HG03060 (cell line): Measurements from ENCODE around the gene SLC27A6.
"Not testable (repeated sequence)": the region's sequence is repeated elsewhere in the genome, so short reads cannot be mapped to it uniquely, and the experiment has no call there.

Source experiments
- ATAC-seq: cut with Tn5 transposase; IDR thresholded peaks from one replicate; pipeline ENCODE4 v1.9.1; 2021; ENCODE audit warnings: low read depth, moderate number of reproducible peaks; ENCODE audit not compliant: unreplicated experiment

Gene SLC27A6, protein sequence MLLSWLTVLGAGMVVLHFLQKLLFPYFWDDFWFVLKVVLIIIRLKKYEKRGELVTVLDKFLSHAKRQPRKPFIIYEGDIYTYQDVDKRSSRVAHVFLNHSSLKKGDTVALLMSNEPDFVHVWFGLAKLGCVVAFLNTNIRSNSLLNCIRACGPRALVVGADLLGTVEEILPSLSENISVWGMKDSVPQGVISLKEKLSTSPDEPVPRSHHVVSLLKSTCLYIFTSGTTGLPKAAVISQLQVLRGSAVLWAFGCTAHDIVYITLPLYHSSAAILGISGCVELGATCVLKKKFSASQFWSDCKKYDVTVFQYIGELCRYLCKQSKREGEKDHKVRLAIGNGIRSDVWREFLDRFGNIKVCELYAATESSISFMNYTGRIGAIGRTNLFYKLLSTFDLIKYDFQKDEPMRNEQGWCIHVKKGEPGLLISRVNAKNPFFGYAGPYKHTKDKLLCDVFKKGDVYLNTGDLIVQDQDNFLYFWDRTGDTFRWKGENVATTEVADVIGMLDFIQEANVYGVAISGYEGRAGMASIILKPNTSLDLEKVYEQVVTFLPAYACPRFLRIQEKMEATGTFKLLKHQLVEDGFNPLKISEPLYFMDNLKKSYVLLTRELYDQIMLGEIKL

DNA sequence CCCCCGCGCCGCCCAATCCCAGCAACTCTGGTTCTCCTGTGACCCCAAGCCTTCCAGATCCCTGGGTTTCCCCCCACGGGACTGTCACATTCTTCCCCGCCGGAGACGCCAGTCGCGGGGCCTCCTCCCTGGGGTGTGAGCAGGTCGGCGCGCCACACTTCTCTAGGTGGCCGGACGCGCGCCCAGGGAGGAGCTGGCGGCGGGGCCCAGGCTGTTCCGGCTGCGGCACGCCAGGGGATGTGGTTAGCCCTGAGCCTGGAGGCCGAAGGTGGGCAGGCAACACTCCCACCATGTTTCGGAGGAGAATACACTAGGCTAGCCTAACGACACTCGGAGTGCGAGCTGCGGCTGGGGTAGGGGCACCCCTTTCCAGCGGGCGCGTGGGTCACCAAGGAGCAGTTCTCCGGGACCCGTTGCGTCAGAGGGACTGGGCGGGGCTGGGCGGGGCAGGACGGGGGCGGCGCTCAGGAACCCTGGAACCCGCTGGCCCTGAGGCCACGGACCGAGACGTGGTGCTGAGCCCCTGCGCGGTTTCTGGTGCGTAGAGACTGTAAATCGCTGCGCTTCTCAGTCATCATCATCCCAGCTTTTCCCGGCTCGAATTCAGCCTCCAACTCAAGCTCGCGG, at the start of gene SLC27A6:
TSS of gene SLC27A6 (plus strand) at position 478 of the 627 bp plus-strand sequence. CDS start 650 bp downstream, outside the sequence.
- no peak for ATAC-seq

DNA sequence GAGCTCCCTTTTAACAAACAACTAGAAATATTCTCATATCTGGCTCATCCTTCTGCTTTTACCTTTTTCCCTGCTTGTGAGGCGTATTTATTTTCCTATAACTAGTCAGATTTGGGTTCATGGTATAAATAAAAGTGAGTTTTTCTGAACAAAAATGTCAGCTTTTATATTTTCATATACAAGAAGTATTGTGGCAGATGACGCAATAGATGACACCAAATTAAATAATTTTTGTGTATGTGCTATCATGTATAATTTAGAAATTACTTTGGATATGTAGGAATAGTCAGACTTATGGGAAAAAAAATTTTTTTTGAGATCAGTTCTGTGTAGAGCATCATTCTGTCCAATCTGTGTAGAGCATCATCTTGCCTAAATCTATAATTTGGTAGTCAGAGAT, 45.7 kb upstream of the SLC27A6 start:
- ATAC-seq = no peak

DNA sequence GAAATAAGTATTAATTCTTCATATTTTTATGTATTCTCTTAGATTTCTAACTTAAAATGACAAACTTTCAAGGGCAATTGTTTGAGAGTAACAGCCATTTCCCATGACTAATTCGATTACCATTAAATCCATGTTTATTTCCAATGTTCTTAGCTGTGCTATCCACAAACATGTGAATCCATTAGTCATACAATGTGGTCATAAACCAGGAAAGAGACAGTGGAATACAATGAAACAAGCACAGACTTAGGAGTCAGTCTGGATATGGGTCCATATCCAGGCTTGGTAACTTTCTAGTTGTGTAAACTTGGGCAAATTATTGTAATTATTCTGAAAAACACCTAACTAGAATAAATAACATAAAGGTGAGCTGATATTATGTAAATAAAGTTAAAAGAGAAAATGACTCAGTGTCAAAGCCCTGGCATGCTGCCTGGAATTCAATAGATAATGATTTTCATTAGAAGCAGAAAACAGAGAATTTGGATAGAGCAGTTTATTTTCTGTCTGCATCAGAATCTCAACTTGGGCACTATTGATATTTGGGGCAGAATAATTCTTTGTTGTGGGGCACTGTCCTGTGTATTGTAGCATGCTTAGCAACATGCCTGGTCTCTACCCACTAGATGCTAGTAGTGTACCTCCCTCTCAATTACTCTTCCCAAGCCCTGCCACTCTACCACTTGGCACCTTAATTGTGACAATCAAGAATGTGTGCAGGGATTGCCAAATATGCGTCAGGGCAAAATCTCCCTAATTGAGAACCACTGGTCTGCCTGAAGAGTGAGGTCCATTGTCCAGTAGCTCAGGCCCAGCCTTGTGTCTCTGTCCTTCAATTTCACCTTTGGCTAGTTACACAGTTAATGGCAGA, 44.7 kb upstream of the SLC27A6 start:
- ATAC-seq = no peak

DNA sequence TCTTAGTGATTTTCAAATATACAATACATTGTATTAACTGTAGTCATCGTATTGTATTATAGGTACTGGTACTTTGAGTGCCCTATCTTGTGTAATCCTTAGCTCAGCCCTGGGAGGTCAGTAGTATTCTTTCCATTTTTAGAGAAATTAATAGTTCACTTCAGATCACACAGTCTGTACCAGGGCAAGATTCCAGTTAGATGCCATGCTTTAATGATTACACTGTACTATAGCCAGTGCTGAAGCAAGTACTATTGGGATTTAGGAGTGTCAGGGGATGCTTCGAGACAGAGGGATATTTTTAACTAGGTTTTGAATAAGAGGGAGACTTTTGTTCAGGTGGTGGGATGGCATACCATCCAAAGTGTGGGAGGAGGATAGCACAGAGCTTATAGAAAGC, 41.0 kb upstream of the SLC27A6 start:
- no peak for ATAC-seq

DNA sequence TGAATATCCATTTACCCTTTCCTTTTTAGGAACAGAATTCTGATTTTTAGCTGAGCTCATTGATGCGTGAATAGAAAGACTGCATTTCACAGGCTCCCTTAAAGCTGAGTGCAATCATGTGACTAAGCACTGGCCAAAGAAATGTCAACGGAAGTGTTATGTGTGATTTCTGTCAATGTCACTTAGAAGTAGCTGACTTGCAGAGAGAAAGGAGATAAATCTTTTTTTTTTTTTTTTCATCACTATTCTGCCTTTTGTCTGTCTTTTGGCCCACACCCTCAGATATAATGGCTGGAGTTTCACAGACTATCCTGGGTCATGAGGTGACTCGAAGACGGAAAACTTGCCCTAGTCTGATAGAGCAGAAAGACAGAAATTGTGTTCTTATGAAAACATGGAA, 39.3 kb upstream of the SLC27A6 start:
- ATAC-seq = no peak

DNA sequence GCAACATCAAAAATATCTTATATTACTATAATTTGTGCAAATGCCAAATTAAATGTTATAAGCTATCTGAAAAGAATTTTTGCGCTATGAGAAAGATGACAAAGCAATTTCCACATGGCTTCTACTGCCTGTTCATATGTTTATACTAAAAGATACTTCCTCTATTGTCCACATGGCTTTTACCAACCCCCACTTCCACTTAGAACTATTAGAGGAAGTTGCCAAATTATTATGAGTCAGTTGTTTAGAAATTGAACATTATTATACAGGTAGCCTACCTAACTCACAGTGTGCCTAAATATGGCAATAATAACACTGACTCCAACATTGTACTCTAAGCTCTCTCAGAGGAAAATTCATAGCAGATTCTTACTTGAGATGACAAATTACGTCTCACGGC, 37.6 kb upstream of the SLC27A6 start:
- no peak for ATAC-seq

DNA sequence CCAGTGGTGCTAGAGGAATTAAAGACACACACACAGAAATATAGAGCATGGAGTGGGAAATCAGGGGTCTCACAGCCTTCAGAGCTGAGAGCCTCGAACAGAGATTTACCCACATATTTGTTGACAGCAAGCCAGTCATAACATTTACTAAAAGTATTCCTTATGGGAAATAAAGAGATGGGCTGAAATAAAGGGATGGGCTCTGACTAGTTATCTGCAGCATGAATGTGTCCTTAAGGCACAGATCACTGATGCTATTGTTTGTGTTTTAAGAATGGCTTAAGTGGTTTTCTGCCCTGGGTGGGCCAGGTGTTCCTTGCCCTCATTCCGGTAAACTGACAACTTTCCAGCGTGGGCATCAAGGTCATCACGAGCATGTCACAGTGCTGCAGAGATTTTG, 33.1 kb upstream of the SLC27A6 start:
- not testable (repeated sequence) for ATAC-seq

DNA sequence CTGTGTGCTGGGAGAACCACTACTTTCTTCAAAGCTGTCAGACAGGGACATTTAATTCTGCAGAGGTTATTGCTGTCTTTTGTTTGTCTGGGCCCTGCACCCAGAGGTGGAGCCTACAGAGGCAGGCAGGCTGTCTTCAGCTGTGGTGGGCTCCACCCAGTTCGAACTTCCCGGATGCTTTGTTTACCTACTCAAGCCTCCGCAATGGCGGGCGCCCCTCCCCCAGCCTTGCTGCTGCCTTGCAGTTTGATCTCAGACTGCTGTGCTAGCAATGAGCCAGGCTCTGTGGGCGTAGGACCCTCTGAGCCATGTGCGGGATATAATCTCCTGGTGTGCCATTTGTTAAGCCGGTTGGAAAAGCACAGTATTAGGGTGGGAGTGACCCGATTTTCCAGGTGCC, 22.2 kb upstream of the SLC27A6 start:
- ATAC-seq = not testable (repeated sequence)

DNA sequence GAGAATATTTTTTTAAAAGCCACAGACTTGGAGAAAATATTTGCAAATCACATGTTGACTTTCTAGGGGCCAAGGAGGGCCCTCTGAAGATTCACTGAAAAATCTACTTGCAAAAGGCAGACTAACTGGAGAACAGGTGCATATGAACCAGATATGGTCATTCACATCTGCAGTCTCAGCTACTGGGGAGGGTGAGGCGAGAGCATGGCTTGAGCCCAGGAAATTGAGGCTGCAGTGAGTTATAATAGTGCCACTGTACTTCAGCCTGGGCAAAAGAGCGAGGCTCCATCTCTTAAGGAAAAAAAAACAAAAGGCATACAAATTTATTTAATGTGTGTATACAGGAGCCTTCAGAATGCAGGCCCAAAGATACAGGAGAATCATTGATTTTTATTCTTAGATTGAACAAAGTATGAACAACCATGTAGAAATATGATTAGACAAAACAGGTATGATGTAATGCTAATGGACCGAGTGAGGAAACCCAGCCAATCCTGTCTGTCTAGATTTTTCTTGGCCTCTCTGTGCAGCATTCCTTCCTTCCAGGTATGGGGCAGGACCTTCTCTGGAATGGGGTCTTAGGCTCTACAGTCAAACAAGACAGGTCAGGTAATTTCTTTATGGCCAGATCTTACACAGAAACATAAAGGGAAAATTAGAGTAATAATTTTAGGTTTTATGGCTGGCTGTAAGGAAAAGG, 15.3 kb upstream of the SLC27A6 start:
- ATAC-seq = no peak

DNA sequence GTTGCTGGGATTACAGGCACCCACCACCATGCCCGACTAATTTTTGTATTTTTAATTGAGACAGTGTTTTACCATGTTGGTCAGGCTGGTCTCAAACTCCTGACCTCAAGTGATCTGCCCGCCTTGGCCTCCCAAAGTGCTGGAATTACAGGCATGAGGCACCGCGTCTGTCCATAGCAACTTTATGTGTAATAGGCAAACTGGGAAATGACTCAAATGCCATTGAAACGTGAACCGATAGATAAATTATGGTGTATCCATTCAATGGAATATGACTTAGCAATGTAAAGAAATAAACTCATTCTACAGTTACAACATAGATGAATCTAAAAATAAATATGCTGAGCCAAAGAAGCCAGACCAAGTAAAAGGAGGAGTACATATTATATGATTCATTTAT, 14.0 kb upstream of the SLC27A6 start:
- ATAC-seq = not testable (repeated sequence)

DNA sequence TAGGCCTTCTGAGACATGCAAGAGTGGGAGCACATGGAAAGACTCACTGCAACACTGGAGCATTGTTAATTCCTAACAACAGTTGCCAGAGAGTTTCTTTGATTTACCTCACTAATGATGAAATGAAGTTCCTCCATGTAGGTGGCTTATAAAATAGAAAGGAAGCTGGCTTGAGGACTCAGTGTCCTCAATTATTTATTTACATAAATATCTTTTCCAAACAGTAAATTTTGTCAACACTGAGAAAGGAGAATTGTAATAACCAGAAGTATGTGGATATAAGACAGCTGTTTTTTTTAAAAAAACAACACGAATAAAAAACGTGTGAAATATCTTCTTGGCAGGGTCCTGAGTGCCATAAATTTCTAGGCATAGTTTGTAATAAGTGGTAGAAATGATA, 9.1 kb upstream of the SLC27A6 start:
- no peak for ATAC-seq

DNA sequence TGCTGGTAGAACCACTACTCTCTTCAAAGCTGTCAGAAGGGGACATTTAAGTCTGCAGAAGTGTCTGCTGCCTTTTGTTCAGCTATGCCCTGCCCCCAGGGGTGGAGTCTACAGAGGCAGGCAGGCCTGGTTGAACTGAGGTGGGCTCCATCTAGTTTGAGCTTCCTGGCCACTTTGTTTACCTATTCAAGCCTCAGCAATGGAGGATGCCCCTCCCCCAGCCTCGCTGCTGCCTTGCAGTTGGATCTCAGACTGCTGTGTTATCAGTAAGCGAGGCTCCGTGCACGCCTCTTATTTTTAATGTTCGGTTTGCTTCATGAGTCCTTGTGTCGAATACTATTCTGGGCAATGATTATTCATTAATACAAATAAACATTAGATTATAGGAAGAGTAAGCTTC, 3.1 kb upstream of the SLC27A6 start:
- ATAC-seq = no peak

DNA sequence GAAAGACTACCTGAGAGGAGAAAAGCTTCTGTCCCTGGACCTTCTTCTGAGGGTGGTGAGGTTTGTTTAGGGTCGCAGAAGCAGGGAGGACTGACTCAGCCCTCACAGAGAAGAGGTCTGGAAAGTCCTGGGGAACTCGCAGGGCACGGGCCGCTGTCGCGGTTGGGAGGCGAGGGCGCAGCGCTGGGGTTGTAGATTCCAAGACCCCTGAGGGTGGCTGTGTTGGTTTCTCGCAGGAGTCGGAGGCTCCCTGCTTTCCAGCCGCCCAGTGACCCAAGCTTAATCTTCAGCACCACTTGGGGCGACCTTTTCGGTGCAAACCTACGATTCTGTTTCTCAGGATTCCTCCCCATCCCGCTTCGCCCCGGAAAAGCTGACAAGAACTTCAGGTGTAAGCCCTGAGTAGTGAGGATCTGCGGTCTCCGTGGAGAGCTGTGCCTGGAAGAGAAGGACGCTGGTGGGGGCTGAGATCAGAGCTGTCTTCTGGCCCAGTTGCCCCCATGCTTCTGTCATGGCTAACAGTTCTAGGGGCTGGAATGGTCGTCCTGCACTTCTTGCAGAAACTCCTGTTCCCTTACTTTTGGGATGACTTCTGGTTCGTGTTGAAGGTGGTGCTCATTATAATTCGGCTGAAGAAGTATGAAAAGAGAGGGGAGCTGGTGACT, 482 bp downstream of the SLC27A6 start:
- ATAC-seq = no peak

DNA sequence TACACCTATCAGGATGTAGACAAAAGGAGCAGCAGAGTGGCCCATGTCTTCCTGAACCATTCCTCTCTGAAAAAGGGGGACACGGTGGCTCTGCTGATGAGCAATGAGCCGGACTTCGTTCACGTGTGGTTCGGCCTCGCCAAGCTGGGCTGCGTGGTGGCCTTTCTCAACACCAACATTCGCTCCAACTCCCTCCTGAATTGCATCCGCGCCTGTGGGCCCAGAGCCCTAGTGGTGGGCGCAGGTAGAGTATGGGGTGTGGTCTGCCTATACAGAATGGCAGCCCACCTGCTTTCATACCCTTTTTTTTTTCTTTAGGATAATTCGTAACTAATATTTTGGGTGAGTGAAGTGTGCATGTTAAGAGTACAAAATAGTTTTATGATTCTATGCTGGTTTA, 1.1 kb downstream of the SLC27A6 start:
- ATAC-seq = no peak

DNA sequence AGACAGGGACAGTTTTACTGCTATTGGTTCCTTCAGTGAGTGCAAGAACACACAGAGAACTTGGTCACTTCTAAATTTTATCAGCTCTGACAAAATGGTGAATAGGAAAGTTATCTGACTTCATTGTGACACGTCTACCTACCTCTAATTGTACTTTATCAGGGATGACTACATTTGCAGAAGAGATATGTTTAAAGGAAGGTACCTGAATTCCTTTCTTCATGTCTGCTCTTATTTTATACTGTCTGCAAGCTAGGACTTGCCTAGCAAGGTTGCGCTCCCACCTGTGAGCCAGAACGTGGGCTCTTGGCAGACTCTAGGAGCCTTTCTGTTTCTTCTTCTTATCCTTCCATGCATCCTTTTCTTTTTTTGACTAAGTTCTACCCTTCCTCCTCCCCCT, 1.6 kb downstream of the SLC27A6 start:
- no peak for ATAC-seq

DNA sequence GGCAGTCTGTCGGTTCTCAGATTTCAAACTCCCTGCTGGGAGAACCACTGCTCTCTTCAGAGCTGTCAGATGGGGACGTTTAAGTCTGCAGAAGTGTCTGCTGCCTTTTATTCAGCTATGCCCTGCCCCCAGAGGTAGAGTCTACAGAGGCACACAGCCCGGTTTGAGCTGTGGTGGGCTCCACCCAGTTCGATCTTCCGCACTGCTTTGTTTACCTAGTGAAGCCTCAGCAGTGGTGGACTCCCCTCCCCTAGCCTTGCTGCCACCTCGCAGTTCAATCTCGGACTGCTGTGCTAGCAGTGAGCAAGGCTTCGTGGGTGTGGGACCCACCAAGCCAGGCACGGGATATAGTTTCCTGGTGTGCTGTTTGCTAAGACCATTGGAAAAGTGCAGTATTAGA, 8.0 kb downstream of the SLC27A6 start:
- no peak for ATAC-seq

DNA sequence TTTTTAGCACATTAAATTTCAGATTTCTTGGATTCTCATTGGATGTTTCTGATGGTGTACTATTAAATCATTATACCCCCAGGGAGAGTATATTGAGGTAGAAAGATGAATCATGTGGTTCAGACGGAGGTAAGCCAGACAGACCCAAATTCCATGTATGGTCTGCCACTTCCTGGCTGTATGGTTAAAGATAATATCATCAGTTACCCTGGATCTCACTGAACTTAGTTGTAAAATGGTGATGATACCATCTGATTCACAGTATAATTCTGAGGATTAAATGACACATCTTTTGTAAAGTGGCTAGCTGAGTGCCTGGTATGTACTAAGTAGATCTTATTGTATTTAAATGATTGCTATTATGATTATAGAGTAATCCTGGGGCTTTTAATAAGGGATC, 9.3 kb downstream of the SLC27A6 start:
- ATAC-seq = no peak

DNA sequence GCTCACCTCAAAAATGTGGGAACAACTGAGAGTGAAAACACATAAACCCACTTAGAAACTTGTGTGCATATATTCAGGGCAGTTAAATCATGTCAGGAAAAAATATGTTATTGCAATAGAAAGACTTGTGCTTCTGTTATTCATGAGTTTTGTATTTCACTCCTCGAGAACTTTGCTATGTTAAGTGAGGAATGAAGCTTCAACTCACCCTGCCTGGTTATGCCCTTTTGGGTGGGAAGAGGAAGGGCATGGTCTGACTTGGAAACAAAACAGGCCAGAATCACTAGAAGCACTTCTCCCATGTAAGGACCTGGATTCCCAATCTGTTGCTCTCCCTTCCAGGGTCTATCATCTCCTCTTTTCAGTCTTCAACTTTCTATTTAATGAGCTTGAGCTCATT, 14.5 kb downstream of the SLC27A6 start:
- ATAC-seq = no peak

DNA sequence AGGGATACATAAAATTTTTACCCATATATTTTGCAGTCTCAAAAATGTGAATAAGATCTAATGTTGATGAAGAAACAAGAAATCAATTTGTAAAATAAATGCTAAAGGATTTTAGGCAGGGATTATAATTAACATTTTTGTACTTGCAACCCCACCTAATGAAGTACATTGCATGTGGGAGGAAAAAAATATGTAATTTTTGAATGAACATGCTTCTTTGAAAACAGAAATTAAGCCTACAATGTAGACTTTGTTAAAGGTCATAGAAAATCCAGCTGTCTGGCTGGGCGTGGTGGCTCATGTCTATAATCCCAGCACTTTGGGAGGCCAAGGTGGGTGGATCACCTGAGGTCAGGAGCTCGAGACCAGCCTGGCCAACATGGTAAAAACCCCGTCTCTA, 15.6 kb downstream of the SLC27A6 start:
- ATAC-seq = no peak

DNA sequence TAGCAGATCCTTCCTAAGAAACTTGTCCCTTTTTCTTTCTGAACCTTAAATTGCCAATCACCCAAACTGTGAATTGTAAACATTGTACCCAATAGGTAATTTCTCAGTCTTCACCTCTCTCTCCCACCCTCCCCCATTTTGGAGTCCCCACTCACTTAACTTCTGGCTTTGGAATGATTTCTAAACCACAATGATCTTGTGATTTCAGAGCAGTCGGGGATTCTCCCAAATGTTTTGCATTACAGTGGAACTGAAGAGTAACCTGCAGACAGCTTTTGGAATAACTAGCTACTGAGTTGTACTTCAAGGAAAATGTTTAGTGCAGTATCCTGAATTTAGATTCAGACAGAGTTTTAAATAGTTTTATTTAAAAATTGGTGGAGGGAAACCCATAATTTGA, 19.2 kb downstream of the SLC27A6 start:
- ATAC-seq = no peak
